ENCODE measurements around the gene TMEM229B.

DNA sequence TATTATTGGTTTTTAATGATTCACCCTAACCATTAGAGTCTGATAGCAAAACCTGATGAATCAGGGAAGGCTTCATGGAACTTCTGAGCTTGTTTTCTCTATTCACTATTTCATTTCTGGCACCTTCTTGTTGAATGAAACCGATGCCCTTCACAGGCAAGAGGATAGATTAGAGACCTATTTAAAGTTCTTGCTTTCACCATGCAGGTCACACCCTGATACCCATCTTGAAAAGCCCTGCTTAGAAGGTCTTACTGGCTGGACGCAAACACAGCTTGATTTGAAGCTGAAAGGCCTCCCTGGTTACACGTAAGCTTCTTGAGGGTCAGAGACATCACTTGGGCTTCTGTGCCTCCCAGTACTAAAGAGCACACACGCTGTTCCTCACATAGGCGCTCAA is 29.2 kb downstream of the TMEM229B start:
- no peak for TF ChIP-seq POLR2AphosphoS5 (IDR thresholded peaks at IDR 0.05)
- TF ChIP-seq, protein P1, sequence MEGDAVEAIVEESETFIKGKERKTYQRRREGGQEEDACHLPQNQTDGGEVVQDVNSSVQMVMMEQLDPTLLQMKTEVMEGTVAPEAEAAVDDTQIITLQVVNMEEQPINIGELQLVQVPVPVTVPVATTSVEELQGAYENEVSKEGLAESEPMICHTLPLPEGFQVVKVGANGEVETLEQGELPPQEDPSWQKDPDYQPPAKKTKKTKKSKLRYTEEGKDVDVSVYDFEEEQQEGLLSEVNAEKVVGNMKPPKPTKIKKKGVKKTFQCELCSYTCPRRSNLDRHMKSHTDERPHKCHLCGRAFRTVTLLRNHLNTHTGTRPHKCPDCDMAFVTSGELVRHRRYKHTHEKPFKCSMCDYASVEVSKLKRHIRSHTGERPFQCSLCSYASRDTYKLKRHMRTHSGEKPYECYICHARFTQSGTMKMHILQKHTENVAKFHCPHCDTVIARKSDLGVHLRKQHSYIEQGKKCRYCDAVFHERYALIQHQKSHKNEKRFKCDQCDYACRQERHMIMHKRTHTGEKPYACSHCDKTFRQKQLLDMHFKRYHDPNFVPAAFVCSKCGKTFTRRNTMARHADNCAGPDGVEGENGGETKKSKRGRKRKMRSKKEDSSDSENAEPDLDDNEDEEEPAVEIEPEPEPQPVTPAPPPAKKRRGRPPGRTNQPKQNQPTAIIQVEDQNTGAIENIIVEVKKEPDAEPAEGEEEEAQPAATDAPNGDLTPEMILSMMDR (IDR thresholded peaks at IDR 0.05), result no peak

Data from suprapubic skin (tissue), 3 donors.